K562 (cell line): ENCODE results near the gene EGR1. TPM values are rescaled to one million over a fixed set of nuclear protein-coding genes. Genes with fewer than 3 reads are reported as not detected.
A peak's percentile ranks its signal among the peaks of the same experiment; 100 is the strongest.

Experiments used
- ATAC-seq: fragments of 200-7000 bp; cut with Tn5 transposase; 3 replicates; pipeline ENCODE4 v1.9.1; 2020; ENCODE audit warnings: moderate library complexity
- BruUV-seq: library from RNA; stranded (reverse); fragments of 400-500 nt; replicated peaks from 2 replicates; lab custom pipeline; 2021; lab: Mats Ljungman, UMichigan
- CTCF ChIA-PET: fragments of 300-600 bp; formaldehyde crosslinking; extraction: SDS; loops from one replicate; lab custom pipeline; 2021; ENCODE audit warnings: low intra/inter-chr PET ratio; lab: Yijun Ruan, JAX
- POLR2A ChIA-PET: fragments of 300-600, 350-650 bp; sonication (Branson Sonifier 250); formaldehyde crosslinking; extraction: SDS; loops from one replicate; lab custom pipeline; 2021; ENCODE audit warnings: antibody characterized with exemption, inconsistent platforms; lab: Yijun Ruan, JAX
- DNase-seq, 4 experiments: peaks; one replicate each; pipeline versions ENCODE4 v3.0.0 to v3.0.0-alpha.2; 2011 to 2018; ENCODE audit warnings: low spot score in 3 of 4, mixed read lengths in 3 of 4; ENCODE audit errors: extremely low read depth in 1 of 4
- FAIRE-seq: peaks from 2 replicates; lab custom pipeline; 2011; peaks lifted over from hg19 to GRCh38; lab: Jason Lieb, UNC
- H2AFZ ChIP-seq: 2 replicates; pipeline ENCODE4 v1.6.0; 2011; ENCODE audit warnings: low read depth, low read length, control low read depth, inconsistent platforms
- H3K27ac ChIP-seq: fragments of 200-600 bp; 3 replicates; pipeline ENCODE4 v1.8.0; 2011; ENCODE audit warnings: low read depth, mild to moderate bottlenecking, control low read depth, inconsistent platforms, low read length, moderate library complexity, mixed read lengths; ENCODE audit errors: extremely low read depth
- H3K27me3 ChIP-seq, 2 experiments: fragments of 300-600 bp in 1 of 2; 2 replicates in 1 of 2; 3 replicates in 1 of 2; pipeline versions ENCODE4 v1.6.0 to v1.8.0; 2011; ENCODE audit warnings: inconsistent platforms in 2 of 2, low read length in 2 of 2, mild to moderate bottlenecking in 1 of 2, mixed read lengths in 1 of 2, moderate library complexity in 1 of 2; ENCODE audit not compliant: control insufficient read depth in 2 of 2, insufficient read depth in 2 of 2
- H3K36me3 ChIP-seq: fragments of 300-600 bp; 3 replicates; pipeline ENCODE4 v1.8.0; 2011; ENCODE audit warnings: mild to moderate bottlenecking, low read length, inconsistent platforms; ENCODE audit not compliant: control insufficient read depth, insufficient read depth
- H3K4me1 ChIP-seq, 2 experiments: fragments of 200-600 bp in 1 of 2; replicated peaks in 1 of 2; 2 replicates in 1 of 2; 3 replicates in 1 of 2; pipeline versions ENCODE4 v1.5.1 to v1.8.0; 2011; ENCODE audit warnings: inconsistent platforms in 2 of 2, low read length in 2 of 2, mild to moderate bottlenecking in 1 of 2, mixed read lengths in 1 of 2, moderate library complexity in 1 of 2; ENCODE audit not compliant: control insufficient read depth in 2 of 2, insufficient read depth in 2 of 2
- H3K4me2 ChIP-seq: 2 replicates; pipeline ENCODE4 v1.6.1; 2011; ENCODE audit warnings: low read length, control low read depth, inconsistent platforms, mixed read lengths; ENCODE audit not compliant: insufficient read depth
- H3K4me3 ChIP-seq: fragments of 200-600 bp; sonication (generic), shearing (Covaris generic); 2 replicates; pipeline ENCODE4 v1.5.1; 2016; ENCODE audit warnings: control low read depth, inconsistent platforms
- H3K79me2 ChIP-seq: fragments of 200-600 bp; 3 replicates; pipeline ENCODE4 v1.8.0; 2011; ENCODE audit warnings: low read length, inconsistent platforms; ENCODE audit not compliant: control insufficient read depth, insufficient read depth
- H3K9ac ChIP-seq, 2 experiments: 2 replicates each; pipeline versions ENCODE4 v1.6.0 to v1.6.1; 2011; ENCODE audit warnings: low read depth in 2 of 2, low read length in 2 of 2, control low read depth in 1 of 2, inconsistent platforms in 1 of 2, mild to moderate bottlenecking in 1 of 2, mixed read lengths in 1 of 2; ENCODE audit not compliant: insufficient read depth in 1 of 2
- H3K9me1 ChIP-seq: one replicate; pipeline ENCODE4 v1.6.0; 2011; ENCODE audit warnings: inconsistent platforms, mild to moderate bottlenecking, low read length, moderate library complexity; ENCODE audit not compliant: control insufficient read depth, insufficient read depth
- H3K9me3 ChIP-seq: replicated peaks from 2 replicates; pipeline ENCODE4 v1.5.1; 2011; ENCODE audit warnings: low read depth, low read length, inconsistent platforms; ENCODE audit not compliant: control insufficient read depth, insufficient read depth
- H4K20me1 ChIP-seq: replicated peaks from 2 replicates; pipeline ENCODE4 v1.6.1; 2011; ENCODE audit warnings: low read length, inconsistent platforms, mixed read lengths; ENCODE audit not compliant: control insufficient read depth, insufficient read depth
- ATF3 ChIP-seq, 2 experiments: fragments of 450-650 bp in 1 of 2; sonication (generic) in 1 of 2; formaldehyde crosslinking in 1 of 2; IDR thresholded peaks in 1 of 2; conservative IDR thresholded peaks in 1 of 2; 2 replicates each; pipeline versions ENCODE4 v1.6.1 to v1.8.1; 2016 to 2023; ENCODE audit warnings: mild to moderate bottlenecking in 2 of 2, moderate library complexity in 2 of 2, inconsistent platforms in 1 of 2, missing genetic modification reagents in 1 of 2
- BCL6 ChIP-seq: fragments of 250-450 bp; sonication (Bioruptor Pico); IDR thresholded peaks from 2 replicates; pipeline ENCODE4 v1.4.0; 2020
- BRF1 ChIP-seq: IDR thresholded peaks from 3 replicates; pipeline ENCODE4 v1.6.1; 2011; ENCODE audit warnings: borderline replicate concordance, mild to moderate bottlenecking; ENCODE audit not compliant: insufficient read length; ENCODE audit errors: extremely low read depth
- CEBPZ ChIP-seq: fragments of 150-350 bp; IDR thresholded peaks from 2 replicates; pipeline ENCODE4 v1.6.1; 2014; ENCODE audit warnings: low read depth, mild to moderate bottlenecking, low read length, borderline replicate concordance
- HIVEP1 ChIP-seq: fragments of 250-450 bp; sonication (Bioruptor Pico); IDR thresholded peaks from 2 replicates; pipeline ENCODE4 v1.4.0; 2020; ENCODE audit warnings: mild to moderate bottlenecking
- HNRNPLL ChIP-seq: fragments of 200-400 bp; formaldehyde crosslinking; IDR thresholded peaks from 2 replicates; pipeline ENCODE4 v1.6.1; 2017; ENCODE audit warnings: low read length, low read depth, mild to moderate bottlenecking; ENCODE audit not compliant: poor library complexity, severe bottlenecking
- MAFF ChIP-seq: IDR thresholded peaks from 2 replicates; pipeline ENCODE4 v1.6.1; 2012; ENCODE audit warnings: low read length, improper control_type of control experiment
- MCM5 ChIP-seq: fragments of 450-650 bp; IDR thresholded peaks from 2 replicates; pipeline ENCODE4 v1.6.1; 2016; ENCODE audit warnings: low read depth
- NONO ChIP-seq, 2 experiments: fragments of 200-400 bp in 1 of 2; fragments of 450-650 bp in 1 of 2; formaldehyde crosslinking in 1 of 2; IDR thresholded peaks; 2 replicates each; pipeline ENCODE4 v1.6.1; 2017; ENCODE audit warnings: low read depth in 2 of 2, mild to moderate bottlenecking in 2 of 2, moderate library complexity in 2 of 2, low read length in 1 of 2
- NR2C1 ChIP-seq, 2 experiments: fragments of 450-650 bp; IDR thresholded peaks; 2 replicates each; pipeline ENCODE4 v1.6.1; 2017; ENCODE audit warnings: mild to moderate bottlenecking in 2 of 2, antibody characterized with exemption in 1 of 2, inconsistent platforms in 1 of 2, missing compliant biosample characterization in 1 of 2, missing genetic modification characterization in 1 of 2
- RFX1 ChIP-seq: fragments of 450-650 bp; IDR thresholded peaks from 2 replicates; pipeline ENCODE4 v1.6.1; 2016; ENCODE audit warnings: mild to moderate bottlenecking, moderate library complexity
- RHOXF2B ChIP-seq: fragments of 250-450 bp; sonication (Bioruptor Pico); conservative IDR thresholded peaks from 2 replicates; pipeline ENCODE4 v1.5.1; 2021
- TEAD1 ChIP-seq, 2 experiments: fragments of 450-650 bp in 1 of 2; sonication (generic) in 1 of 2; formaldehyde crosslinking; IDR thresholded peaks; 2 replicates each; pipeline versions ENCODE4 v1.4.0 to v1.8.0; 2020 to 2022; ENCODE audit warnings: mild to moderate bottlenecking in 2 of 2, missing genetic modification reagents in 1 of 2
- ZHX1 ChIP-seq: fragments of 150-350 bp; conservative IDR thresholded peaks from 2 replicates; pipeline ENCODE4 v1.6.1; 2014; ENCODE audit warnings: low read length
- ZNF436 ChIP-seq: fragments of 250-450, 450-650 bp; sonication (Bioruptor Pico); formaldehyde crosslinking; IDR thresholded peaks from 2 replicates; pipeline ENCODE4 v1.7.0; 2020; ENCODE audit warnings: mild to moderate bottlenecking
- WGBS: fragments of 100-300 bp; shearing (Covaris generic); methylation state at CpG from one replicate; pipeline ENCODE4 v1.1.6; 2016; ENCODE audit warnings: low coverage, mixed read lengths; ENCODE audit not compliant: insufficient coverage; ENCODE audit errors: missing lambda C conversion rate; 5-methylcytosine and 5-hydroxymethylcytosine counted together
- in situ Hi-C: fragments of 300-500 bp; cut with MboI; formaldehyde crosslinking; loops from 4 replicates; pipeline ENCODE4 v1.15.0; 2018; ENCODE audit warnings: inconsistent platforms, mixed read lengths
- intact Hi-C: fragments of 100-400 bp; cut with micrococcal nuclease; formaldehyde crosslinking; loops from 2 replicates; pipeline ENCODE4 v1.14.2; 2022
- polyA plus RNA-seq, 8 experiments: library from polyadenylated mRNA; depleted of rRNA in 4 of 8; stranded (reverse) in 5 of 8; unstranded in 3 of 8; fragments of >200 nt; fragmentation: Nextera tagmentation in 2 of 8; fragmentation: Illumina TruSeq in 1 of 8; extraction: Ambion mirVana in 2 of 8; extraction: Trizol in 1 of 8; gene quantifications; 2 replicates each; pipeline versions ENCODE4 v1.2.1 to v1.2.3, GENCODE V29; 2011 to 2014; ENCODE audit warnings: inconsistent platforms in 1 of 8, missing spikeins in 1 of 8
- total RNA-seq, 7 experiments: library from RNA; depleted of rRNA in 6 of 7; stranded (reverse); fragments of >200 nt in 6 of 7; fragmentation: Illumina TruSeq in 2 of 7; extraction: Trizol in 2 of 7; gene quantifications; 2 replicates each; pipeline versions ENCODE4 v1.2.1 to v1.2.3, GENCODE V29; 2011 to 2021; ENCODE audit warnings: low replicate concordance in 1 of 7

Gene EGR1
- total and polyA plus RNA-seq, 9 of the 15 experiments (the other 6 are each of a cell fraction or from before 2014, with no cell fraction given): 1.3 to 132 (median 21.5) TPM

GRCh38 chr5:138454121-138454520, 11.2 kb upstream of the EGR1 start:
- no TSS peak for BruUV-seq
- H3K4me1 ChIP-seq: peaks cover 8 to 37% of the 10 kb centered on the region in 2 experiments; a peak in 4 of 5 replicates
- H3K4me3 ChIP-seq: no peak overlapping the region
- CTCF ChIA-PET: no interaction called here
- H3K27ac ChIP-seq: no peak overlapping the region
- 44% methylated on average over 8 of the region's 8 CpGs for WGBS
- H3K9me1 ChIP-seq: no peaks in the 10 kb centered on the region
- intact Hi-C loops (loop anchor here (10.0 kb wide), 1 partner anchor 181 kb away; no protein-coding TSS in a partner anchor), in situ Hi-C loops (no loop called here)
- H3K36me3 ChIP-seq: no peaks in the 10 kb centered on the region
- POLR2A ChIA-PET: interaction anchor here (1.0 to 3.3 kb wide), 2 partner anchors 11 to 101 kb away, joined by 4 to 28 read pairs; partner anchors contain the start of gene EGR1
- H4K20me1 ChIP-seq: no peaks in the 10 kb centered on the region
- H3K9ac ChIP-seq: peak overlapping the region in 1 of 2 experiments; percentile 84; a peak in 2 of 4 replicates
- 0 out of 3 replicates have a peak, but pooled peaks have one; percentile 2 for ATAC-seq
- H3K27me3 ChIP-seq: no peaks in the 10 kb centered on the region
- no peaks in the 10 kb centered on the region for H3K9me3 ChIP-seq
- H2AFZ ChIP-seq: no peak overlapping the region
- no peak overlapping the region for H3K4me2 ChIP-seq
- no peaks in the 10 kb centered on the region for H3K79me2 ChIP-seq
- no peak for DNase-seq
- FAIRE-seq: no peak
- TF ChIP-seq MCM5: no peak
- TF ChIP-seq RHOXF2B (CRISPR knock-in tag): no peak
- TF ChIP-seq HNRNPLL: no peak
- no peak for TF ChIP-seq NR2C1 (IDR thresholded peaks at IDR 0.05)
- no peak for TF ChIP-seq NR2C1 (tag; IDR thresholded peaks at IDR 0.05)
- TF ChIP-seq BRF1: no peak
- TF ChIP-seq HIVEP1: no peak
- TF ChIP-seq ATF3 (IDR thresholded peaks at IDR 0.05): no peak
- no peak for TF ChIP-seq ATF3 (CRISPR knock-in tag; conservative IDR thresholded peaks at IDR 0.05)
- TF ChIP-seq BCL6: no peak
- no peak for TF ChIP-seq ZHX1
- no peak for TF ChIP-seq RFX1
- no peak for TF ChIP-seq CEBPZ
- TF ChIP-seq NONO (IDR thresholded peaks at IDR 0.05; ENCODE audit: low read depth in 2 of 2, low read length in 1 of 2): no peak
- TF ChIP-seq ZNF436 (CRISPR knock-in tag): no peak
- no peak for TF ChIP-seq MAFF
- TF ChIP-seq TEAD1 (CRISPR knock-in tag; IDR thresholded peaks at IDR 0.05): no peak
